Hepatocyte (in vitro differentiated cells): ENCODE data around the gene CDH22. TPM values are rescaled to one million over a fixed set of nuclear protein-coding genes. Genes with fewer than 3 reads are reported as not detected.

Experiments used
- DNase-seq: peaks from one replicate; pipeline ENCODE4 v3.0.0-alpha.2; 2016; ENCODE audit warnings: low spot score
- H2AFZ ChIP-seq: fragments of 200-600 bp; sonication (generic); 2 replicates; pipeline ENCODE4 v1.6.0; 2016; ENCODE audit warnings: antibody characterized with exemption, mild to moderate bottlenecking
- H3K27ac ChIP-seq: fragments of 200-600 bp; sonication (generic); 2 replicates; pipeline ENCODE4 v1.5.1; 2016; ENCODE audit warnings: mild to moderate bottlenecking
- H3K27me3 ChIP-seq: fragments of 200-600 bp; sonication (generic); 2 replicates; pipeline ENCODE4 v1.6.1; 2016
- H3K36me3 ChIP-seq: fragments of 200-600 bp; sonication (generic); replicated peaks from 2 replicates; pipeline ENCODE4 v1.5.1; 2016; ENCODE audit warnings: low read depth; ENCODE audit not compliant: insufficient read depth
- H3K4me1 ChIP-seq: fragments of 200-600 bp; sonication (generic); 2 replicates; pipeline ENCODE4 v1.5.1; 2016; ENCODE audit warnings: mild to moderate bottlenecking, moderate library complexity; ENCODE audit not compliant: insufficient read depth
- H3K4me2 ChIP-seq: fragments of 200-600 bp; sonication (generic); 2 replicates; pipeline ENCODE4 v1.6.0; 2016
- H3K4me3 ChIP-seq: fragments of 200-600 bp; sonication (generic); 2 replicates; pipeline ENCODE4 v1.5.1; 2016; ENCODE audit warnings: mild to moderate bottlenecking
- H3K79me2 ChIP-seq: fragments of 200-600 bp; sonication (generic); 2 replicates; pipeline ENCODE4 v1.6.0; 2017; ENCODE audit warnings: mild to moderate bottlenecking
- H3K9me2 ChIP-seq: fragments of 200-600 bp; sonication (generic); replicated peaks from 2 replicates; pipeline ENCODE4 v1.6.0; 2017; ENCODE audit warnings: mild to moderate bottlenecking; ENCODE audit not compliant: insufficient read depth
- H3K9me3 ChIP-seq: fragments of 200-600 bp; sonication (generic); 2 replicates; pipeline ENCODE4 v1.5.1; 2016; ENCODE audit warnings: low read depth, mild to moderate bottlenecking
- H4K20me1 ChIP-seq: fragments of 200-600 bp; sonication (generic); 2 replicates; pipeline ENCODE4 v1.6.0; 2016; ENCODE audit warnings: mild to moderate bottlenecking; ENCODE audit not compliant: insufficient read depth, poor library complexity, severe bottlenecking
- CTCF ChIP-seq: fragments of 200-600 bp; sonication (generic); IDR thresholded peaks from 2 replicates; pipeline ENCODE4 v1.5.1; 2016; ENCODE audit warnings: antibody characterized with exemption, mild to moderate bottlenecking; ENCODE audit not compliant: poor library complexity
- EZH2 ChIP-seq: fragments of 200-600 bp; sonication (generic); IDR thresholded peaks from 2 replicates; pipeline ENCODE4 v1.6.1; 2016; ENCODE audit warnings: antibody characterized with exemption, mild to moderate bottlenecking, borderline replicate concordance
- EZH2phosphoT487 ChIP-seq: fragments of 200-600 bp; sonication (generic); IDR thresholded peaks from one replicate; pipeline ENCODE4 v1.6.1; 2018; ENCODE audit warnings: antibody characterized with exemption, mild to moderate bottlenecking, low read depth, moderate library complexity; ENCODE audit not compliant: unreplicated experiment, severe bottlenecking
- WGBS: methylation state at CpG from one replicate; pipeline ENCODE4 v1.1.6; 2016; ENCODE audit warnings: low lambda C conversion rate; ENCODE audit errors: missing lambda C conversion rate; 5-methylcytosine and 5-hydroxymethylcytosine counted together
- polyA plus RNA-seq: library from polyadenylated mRNA; unstranded; fragments of >200 nt; fragmentation: Nextera tagmentation; extraction: Ambion mirVana; gene quantifications from 2 replicates; pipeline ENCODE4 v1.2.1, GENCODE V29; 2016
- total RNA-seq: library from RNA; depleted of rRNA; stranded (reverse); fragments of >200 nt; gene quantifications from 2 replicates; pipeline ENCODE4 v1.2.3, GENCODE V29; 2014

The CDH22 gene
- total and polyA plus RNA-seq, 2 experiments from 2014 or later: not detected

DNA sequence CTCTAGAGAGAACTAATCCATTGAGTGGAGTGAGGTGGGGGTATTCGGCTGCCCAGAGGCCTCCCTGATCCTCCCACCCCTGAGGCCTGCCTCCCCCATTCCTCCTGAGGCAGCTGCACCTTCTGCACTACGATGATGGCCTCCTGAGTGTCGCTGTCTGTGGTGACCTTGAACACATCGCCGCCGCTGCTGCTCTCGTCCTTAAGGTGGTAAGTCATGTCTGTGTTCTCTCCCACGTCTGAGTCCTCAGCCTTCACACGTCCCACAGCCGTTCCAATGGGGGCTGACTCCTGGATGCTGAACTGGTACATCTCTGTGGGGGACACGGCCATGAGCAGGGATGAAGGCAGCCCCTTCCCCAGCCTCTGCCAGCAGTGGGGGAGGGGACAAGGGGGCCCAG, 95.4 kb downstream of the CDH22 start:
- no peaks in the 10 kb centered on the region for H3K36me3 ChIP-seq
- 84% methylated on average over 11 of the region's 11 CpGs for WGBS
- no peak overlapping the region for H2AFZ ChIP-seq
- H3K27me3 ChIP-seq: peaks cover 3% of the 10 kb centered on the region
- no peaks in the 10 kb centered on the region for H3K9me3 ChIP-seq
- no peaks in the 10 kb centered on the region for H3K79me2 ChIP-seq
- DNase-seq: no peak
- H3K4me1 ChIP-seq: peaks cover 7% of the 10 kb centered on the region
- no peak overlapping the region for H3K27ac ChIP-seq
- H3K4me3 ChIP-seq: no peak overlapping the region
- H3K4me2 ChIP-seq: no peak overlapping the region
- no peaks in the 10 kb centered on the region for H3K9me2 ChIP-seq
- no peaks in the 10 kb centered on the region for H4K20me1 ChIP-seq
- TF ChIP-seq EZH2 (no peak), EZH2phosphoT487 (no peak), CTCF (no peak)

GRCh38 chr20:46212252-46212651, 96.0 kb downstream of the CDH22 start:
- no peaks in the 10 kb centered on the region for H3K9me2 ChIP-seq

GRCh38 chr20:46211331-46211722, 97.0 kb downstream of the CDH22 start:
- no peaks in the 10 kb centered on the region for H3K36me3 ChIP-seq
- no peaks in the 10 kb centered on the region for H3K9me3 ChIP-seq
- no peak overlapping the region for H2AFZ ChIP-seq
- peaks cover 6% of the 10 kb centered on the region for H3K4me1 ChIP-seq
- H3K4me2 ChIP-seq: no peak overlapping the region
- H3K27me3 ChIP-seq: peaks cover 4% of the 10 kb centered on the region
- H3K9me2 ChIP-seq: no peaks in the 10 kb centered on the region
- no peak for DNase-seq
- TF ChIP-seq CTCF: no peak
- TF ChIP-seq EZH2phosphoT487: no peak
- TF ChIP-seq EZH2: no peak
- 62% methylated on average over 8 of the region's 8 CpGs for WGBS
- H4K20me1 ChIP-seq: no peaks in the 10 kb centered on the region
- no peak overlapping the region for H3K4me3 ChIP-seq
- no peaks in the 10 kb centered on the region for H3K79me2 ChIP-seq
- no peak overlapping the region for H3K27ac ChIP-seq

More at GRCh38 chr20:46212252-46212651, 96.0 kb downstream of the CDH22 start:
- 85% methylated on average over 3 of the region's 3 CpGs for WGBS
- no peak overlapping the region for H2AFZ ChIP-seq
- no peak overlapping the region for H3K4me2 ChIP-seq
- no peak for TF ChIP-seq EZH2phosphoT487
- TF ChIP-seq CTCF: no peak
- no peak for TF ChIP-seq EZH2
- no peaks in the 10 kb centered on the region for H3K9me3 ChIP-seq
- peaks cover 7% of the 10 kb centered on the region for H3K4me1 ChIP-seq
- no peak overlapping the region for H3K27ac ChIP-seq
- no peaks in the 10 kb centered on the region for H3K36me3 ChIP-seq
- H3K79me2 ChIP-seq: no peaks in the 10 kb centered on the region
- peaks cover 3% of the 10 kb centered on the region for H3K27me3 ChIP-seq
- no peaks in the 10 kb centered on the region for H4K20me1 ChIP-seq
- no peak overlapping the region for H3K4me3 ChIP-seq
- no peak for DNase-seq
